NCI-H82 treated with DMSO at 0.1 percent for 48 hours (cell line): Measurements from ENCODE around the gene C3orf20.
A peak's percentile ranks its signal among the peaks of the same experiment; 100 is the strongest.
"Not testable (repeated sequence)": the region's sequence is repeated elsewhere in the genome, so short reads cannot be mapped to it uniquely, and the experiment has no call there.

ENCODE experiments used
- DNase-seq: peaks from one replicate; lab custom pipeline; 2025; ENCODE audit not compliant: unreplicated experiment; lab: John Stamatoyannopoulos, UW

Gene C3orf20

DNA sequence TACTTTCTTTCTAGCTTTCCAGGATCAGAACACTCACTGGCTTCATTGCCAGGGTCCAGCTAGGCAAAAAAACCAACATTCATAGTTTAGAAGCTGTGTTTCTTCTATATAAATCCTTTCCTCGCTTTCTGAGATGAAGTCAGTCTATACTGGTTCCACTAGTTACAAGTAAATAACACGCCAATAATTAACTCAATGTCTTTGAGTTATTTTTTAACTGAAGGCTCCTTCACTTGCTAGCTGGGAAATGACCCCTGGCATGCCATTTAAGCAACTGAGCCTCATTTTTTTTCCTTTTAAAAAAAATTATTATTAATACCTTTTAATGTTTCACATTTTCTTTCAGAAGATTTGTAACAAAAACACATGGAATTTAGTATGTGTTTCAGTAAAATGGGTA is 25.5 kb upstream of the C3orf20 start:
- DNase-seq = no peak

DNA sequence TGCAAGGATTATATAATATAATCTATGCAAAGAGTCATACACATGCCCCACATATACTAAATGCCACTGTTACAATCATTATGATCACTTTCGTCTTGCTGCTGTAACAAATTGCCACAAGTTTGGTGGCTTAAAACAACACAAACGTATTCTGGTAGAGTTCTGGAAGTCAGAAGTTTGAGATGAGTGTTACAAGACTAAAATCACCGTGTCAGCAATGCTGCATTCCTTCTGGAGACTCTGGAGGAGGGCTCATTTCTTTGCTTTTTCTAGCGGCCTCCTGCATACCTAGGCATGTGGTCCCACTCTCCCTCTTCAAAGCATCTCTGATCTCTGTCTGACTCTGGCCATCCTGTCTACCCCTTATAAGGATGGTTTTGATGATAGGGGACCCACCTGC is 24.7 kb upstream of the C3orf20 start:
- no peak for DNase-seq

DNA sequence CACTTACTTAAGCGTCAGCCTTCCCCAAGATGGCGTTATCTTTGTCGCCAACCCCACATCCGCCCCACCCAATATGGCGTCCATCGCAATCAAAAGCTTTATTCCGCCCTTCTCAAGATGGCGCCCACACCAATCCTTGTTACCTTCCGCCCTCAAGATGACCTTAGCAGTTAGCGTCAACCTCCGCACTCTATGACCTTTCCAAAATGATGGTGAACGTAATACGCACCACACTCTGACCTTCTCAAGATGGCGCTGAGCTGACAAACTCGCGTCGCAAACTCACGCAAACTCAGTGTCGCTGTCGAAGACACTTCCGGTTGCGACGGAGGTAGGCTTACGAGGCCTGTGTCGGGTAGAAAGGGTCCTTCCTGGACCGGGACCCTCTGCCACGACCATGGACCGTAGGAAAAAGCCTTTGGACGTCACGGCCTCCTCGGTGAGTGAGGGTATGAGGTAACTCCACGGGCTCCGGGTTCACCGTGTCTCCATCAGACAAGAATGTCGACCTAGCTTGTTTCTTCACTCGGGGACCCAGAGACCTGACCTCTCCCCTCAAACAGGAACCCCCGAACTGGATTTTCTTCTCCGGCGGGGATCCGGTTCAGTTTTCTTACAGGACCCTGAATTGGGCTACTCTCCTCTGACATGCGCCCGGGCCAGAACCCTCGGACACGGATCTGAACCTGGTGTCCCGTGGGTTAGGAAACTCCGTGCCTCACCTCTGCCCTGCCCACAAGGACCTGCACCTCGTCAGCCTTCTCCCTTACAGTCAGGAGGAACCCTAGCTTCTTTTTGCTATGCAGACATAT is 23.3 kb upstream of the C3orf20 start, which contains the start of gene CCDC174:
TSS of gene CCDC174 (plus strand) at position 323 of the 812 bp plus-strand sequence. CDS start at position 398, 75 bp downstream.
- DNase-seq = peak; percentile 94

DNA sequence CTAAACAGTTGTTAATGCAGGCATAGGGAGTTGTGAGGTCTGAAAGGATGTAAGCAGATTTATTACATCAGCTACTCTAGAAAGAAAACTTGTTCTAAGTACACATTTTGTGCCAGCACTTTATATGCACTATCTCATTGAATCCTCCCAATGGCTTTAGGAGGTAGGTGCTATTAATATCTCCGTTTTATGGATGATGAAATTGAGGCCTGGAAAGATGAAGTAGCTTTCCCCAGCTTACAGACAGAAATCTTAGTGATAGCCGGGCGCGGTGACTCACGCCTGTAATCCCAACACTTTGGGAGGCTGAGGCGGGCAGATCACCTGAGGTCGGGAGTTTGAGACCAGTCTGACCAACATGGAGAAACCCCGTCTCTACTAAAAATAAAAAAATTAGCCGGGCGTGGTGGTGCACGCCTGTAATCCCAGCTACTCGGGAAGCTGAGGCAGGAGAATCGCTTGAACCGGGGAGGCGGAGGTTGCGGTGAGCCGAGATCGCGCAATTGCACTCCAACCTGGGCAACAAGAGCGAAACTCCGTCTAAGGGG is 22.5 kb upstream of the C3orf20 start:
- DNase-seq = not testable (repeated sequence)

DNA sequence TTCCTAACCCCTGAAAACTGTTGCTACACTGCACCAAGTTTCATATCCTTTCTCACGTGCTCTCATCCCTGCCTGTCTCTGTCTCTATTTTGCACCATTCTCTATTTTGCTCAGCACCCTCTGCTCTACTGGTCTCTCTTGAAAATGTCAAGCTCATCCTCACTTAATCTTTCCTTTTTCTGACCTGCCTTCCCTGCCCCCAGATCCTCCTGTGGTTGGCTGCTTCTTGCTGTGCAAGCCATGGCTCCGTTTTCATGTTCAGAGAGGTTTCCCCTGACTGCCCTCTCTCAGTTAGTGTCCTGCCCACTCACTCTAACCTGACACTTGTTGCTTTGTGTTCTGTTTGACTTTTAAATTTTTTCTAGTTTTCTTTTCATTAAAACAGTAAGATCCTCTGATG is 17.4 kb upstream of the C3orf20 start:
- no peak for DNase-seq

DNA sequence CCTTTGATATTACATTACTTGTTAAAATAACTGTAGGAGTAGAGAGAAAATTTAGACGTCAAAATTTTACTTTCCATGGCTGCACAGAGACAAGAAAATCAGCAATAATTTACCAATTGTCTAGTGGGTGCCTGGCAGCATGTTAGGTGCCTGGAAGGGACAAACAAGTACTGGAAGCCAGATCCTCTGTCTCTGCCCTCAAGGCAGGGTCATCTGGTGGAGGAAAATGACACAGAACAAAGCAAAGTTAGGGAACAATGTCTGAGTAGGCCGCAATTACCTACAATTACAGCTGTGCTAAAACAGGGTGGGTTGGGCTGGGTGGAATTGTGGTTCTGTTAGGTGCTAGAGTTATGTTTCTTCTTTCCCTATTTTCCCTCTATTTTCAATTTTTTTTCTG is 16.0 kb upstream of the C3orf20 start:
- no peak for DNase-seq

DNA sequence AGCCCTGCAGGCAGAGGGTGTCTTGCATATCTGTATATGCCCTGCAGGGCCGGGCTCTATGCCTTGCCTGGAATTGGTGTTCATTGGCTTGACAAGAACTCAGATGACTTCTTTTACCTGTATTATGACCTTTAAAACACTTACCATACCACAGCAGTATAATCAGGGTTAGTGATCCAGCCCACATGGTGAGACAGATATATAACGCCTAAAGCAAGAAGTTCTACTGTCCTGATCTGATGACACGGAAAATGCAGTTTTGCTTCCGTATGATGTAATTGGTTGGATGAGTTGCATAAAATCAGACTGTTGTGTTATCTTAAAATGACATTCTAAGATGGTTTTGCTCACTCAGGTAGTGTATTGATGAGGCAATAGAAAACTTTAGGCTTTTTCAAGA is 14.0 kb upstream of the C3orf20 start:
- no peak for DNase-seq

DNA sequence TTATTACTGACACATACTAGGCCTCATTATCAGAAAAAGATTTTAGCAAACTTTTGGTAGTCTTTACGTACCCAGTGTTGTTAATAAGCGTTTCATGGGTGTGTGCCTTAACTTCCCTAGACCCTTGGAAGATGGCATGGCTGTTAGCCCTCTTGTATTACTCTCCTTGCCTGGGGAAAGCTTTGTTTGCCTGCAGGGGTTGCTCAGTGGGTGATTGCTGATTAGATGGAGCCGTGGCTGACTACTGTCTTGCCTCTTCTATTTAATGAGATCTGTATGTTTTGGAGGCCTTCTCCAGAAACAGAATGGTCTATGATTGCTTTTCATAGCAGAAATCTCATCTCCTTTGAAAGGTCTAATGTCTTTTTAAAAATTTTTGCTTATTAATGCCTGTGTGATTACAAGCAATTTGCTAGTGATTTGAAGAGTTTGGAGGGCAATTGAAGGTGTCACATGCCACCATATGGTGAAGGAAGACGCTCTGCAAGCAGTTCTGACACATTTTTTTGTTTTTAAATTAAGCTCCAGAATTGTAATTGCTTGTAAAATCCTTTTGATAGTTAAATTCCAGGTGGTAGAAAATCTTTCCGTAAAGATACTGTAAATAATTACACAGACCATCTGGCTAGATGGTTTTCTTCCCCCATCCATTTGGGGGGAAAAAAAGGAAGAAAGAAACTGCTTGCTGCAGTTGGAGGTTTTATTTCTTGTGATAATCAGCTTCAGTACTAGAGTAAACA is 11.4 kb upstream of the C3orf20 start:
- no peak for DNase-seq

DNA sequence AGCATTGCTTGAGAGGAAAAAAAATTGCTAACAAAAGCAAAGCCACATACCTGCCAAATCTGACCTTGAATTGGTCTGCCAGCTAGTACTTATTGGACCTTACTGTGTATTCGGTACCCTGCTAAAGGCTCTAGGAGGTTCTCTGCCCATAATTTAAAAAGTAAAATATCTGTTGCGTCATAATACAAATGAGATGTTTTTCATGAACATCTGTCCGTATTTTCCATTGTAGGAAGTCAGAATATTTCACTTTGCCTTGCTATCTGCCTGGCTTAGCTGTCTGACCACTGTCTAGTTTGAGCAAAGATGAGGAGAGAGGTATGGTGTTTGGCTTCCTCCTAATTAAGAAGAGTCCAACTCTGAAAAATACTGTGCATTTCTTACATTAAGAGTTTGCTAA is 10.8 kb upstream of the C3orf20 start:
- DNase-seq = no peak

DNA sequence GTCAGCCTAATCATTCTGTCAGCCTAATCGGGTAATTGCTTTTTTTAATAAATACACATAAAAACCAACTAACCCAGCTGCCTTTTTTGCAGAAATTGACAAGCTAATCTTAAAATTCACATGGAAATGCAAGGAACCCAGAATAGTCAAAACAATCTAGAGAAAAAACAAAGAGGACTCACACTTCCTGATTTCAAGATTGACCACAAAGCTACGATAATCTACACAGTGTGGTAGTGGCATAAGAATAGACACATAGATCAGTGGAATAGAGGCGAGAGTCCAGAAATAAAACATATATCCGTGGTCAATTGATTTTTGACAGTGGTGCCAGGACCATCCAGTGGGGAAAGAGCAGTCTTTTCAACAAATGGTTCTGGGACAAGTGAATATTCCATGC is 2.4 kb upstream of the C3orf20 start:
- DNase-seq = no peak

DNA sequence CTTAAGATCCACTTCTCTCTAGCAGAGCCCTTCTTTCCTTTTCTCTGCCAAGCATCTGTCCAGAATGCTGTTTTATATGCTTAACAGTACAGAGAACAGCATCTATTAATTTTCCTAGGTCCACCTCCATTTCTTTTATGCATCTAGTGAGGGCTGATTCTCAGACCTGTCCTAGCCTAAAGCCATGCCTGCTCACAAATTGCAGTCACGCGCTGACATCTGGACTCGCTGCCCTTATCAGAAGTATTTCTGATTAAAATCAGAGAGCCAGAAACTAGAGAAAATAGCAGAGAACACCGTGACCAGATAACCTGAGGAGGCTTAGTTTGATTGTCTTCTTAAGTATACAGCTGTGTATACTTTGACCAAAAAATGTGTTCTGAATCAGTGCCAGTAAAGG is 1.9 kb downstream of the C3orf20 start:
- no peak for DNase-seq

DNA sequence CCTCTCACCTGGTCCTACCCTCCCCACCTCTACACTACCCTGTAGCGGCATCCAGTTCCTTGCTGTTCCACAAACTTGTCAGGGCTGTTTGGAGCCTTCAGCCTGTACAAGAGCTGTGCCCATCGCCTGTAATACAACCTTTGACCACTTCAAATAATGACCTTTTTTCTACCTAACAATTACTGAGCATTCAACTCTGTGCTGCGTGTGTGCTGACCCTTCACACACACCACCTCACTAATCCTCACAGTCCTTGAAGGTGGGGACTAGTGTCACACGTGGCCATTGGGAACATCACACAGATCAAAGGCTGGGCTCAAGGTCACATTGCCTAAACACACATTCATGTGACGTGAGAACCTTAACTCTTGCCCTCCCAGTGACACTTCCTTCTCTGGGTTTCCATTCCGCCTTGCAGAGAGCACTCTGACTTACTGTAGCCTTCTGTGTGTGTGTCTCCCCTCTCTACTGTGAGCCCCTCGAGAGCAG is 3.1 kb downstream of the C3orf20 start:
- no peak for DNase-seq

DNA sequence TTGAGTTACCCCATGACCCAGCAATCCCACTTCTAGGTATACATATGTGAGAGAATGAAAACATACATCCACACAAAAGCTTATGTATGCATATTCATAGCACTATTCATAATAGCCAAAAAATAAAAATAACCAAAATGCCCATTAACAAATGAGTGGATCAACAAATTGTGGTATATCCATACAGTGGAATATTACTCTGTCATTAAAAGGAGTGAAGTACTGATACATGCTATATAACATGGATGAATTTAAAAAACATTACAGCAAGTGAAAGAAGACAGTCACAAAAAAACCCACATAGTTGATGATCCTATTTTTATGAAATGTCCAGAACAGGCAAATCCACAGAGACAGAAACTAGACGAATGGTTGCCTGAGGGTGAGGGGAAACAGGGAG is 5.2 kb downstream of the C3orf20 start:
- no peak for DNase-seq

DNA sequence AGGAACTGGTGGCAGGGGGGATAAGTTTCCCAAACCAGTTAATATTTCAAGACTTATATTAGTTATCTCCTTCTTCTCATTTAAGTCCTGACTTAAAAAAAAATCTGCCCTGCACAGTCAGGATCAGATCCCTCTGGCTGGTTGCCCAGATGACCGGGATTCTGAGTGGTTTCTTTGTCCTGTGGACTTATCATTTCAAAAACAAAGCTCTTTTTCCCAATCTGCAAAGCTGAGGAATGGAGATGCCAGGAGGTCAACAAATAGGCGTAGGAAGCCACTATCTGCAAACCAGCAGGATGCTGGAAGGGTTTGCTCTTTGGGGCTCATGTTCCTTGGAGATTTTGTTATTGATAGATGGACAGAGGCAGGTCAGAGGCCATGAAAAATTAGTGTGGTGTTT is 5.8 kb downstream of the C3orf20 start:
- DNase-seq = no peak

DNA sequence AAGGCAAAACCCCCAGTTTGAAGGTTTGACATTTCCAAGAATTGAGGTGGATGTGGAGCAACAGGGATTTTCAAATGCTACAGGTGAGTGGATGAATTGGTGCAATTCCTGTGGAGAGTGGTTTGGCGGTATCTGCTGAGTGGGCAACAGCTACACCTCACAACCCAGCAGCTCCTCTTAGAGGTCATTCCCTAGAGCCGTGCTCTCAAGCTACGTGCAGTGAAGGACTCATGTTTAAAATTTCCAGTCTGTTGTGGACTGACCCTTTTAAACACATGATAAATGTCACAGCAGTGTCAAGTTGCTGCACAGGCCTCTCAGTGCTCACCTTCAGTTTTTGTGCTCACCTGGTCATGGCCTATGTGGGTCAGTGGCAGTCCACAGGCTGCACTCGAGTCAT is 9.5 kb downstream of the C3orf20 start:
- no peak for DNase-seq

DNA sequence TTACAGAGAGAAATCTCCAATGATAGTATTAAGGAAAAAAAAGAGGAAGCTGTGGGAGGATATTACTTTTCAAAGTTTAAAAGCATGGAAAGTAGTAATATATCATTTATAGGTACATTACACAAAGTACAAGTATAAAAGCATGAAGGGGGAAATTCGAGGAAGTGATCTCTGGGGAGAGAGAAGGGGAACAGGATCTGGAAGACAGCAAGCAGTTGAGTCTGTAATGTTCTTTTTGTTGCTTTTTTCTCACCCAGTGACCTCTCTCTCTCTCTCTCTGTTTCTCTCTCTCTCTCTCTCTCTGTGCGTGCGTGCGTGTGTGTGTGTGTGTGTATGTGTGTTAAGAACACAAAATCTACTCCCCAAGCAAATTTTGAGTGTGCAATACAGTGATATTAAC is 10.2 kb downstream of the C3orf20 start:
- no peak for DNase-seq

DNA sequence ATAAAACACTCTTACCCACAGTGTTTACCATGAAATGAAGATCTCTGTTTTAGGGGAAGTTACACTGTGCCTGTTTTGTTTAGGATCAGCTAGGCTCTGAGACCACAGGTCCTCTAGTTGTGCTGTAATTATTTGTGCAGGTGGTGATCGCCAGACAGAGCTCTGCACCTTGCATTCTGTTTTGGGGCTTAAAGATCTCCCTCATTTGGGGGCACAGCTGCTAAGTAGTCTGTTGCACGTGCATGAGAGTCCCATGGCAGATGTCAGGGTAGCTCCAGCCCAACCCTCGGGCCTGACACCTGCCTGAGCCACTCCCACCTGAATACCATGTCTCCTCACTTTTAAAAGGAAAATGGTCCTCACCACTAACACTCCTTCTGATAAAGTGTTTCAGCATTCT is 12.4 kb downstream of the C3orf20 start:
- DNase-seq = no peak

DNA sequence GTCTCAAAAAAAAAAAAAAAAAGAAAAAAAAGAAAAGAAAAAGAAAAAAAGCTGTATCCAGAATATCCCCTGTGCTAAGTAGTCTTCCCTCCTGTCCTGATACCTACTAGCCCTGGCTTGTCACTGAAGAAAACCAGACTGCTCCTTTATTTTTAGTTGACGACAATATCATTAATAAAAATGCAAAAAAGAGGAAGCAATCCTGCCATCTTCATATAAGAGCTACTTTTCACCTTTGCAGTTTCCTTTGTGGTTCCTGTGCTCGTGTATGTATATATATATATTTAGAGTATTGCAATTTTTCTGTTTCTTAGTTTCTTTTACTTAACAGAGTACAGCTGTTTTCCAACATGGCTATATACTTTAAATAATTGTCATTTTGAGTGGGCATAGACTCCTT is 13.6 kb downstream of the C3orf20 start:
- no peak for DNase-seq

DNA sequence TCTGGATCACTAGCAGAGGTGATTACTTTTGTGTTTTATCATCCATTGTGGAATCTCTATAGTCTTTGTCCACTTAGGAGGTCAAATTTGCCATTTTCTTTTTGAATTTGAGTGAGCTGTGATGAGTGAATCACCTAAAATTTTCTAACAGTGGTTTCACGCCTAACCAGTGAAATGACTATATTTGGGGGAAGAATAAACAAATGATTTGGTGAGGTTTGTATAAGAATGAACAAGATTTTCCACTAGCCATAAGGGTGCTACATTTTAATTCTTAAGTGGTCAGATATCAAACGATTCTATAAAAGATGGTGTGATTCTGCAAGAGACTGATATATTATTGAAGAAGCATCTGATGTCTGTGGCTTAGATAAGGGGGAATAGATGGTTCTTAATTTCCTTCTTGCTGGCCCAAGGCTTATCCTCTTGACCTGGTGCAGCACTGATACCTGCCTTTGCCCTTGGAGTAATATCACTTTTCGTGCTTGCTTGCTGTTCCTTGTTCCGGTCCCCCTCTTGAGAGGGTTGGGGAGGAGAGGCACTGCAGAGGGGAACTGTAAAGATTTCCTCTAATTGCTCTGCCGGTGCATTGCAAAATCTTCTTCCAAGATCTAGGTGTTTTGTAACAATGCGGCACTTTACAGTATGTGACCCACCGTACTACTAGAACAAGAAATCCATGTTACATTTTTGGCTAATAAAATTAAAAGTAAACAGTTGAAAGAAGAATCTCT is 14.5 kb downstream of the C3orf20 start:
- no peak for DNase-seq

DNA sequence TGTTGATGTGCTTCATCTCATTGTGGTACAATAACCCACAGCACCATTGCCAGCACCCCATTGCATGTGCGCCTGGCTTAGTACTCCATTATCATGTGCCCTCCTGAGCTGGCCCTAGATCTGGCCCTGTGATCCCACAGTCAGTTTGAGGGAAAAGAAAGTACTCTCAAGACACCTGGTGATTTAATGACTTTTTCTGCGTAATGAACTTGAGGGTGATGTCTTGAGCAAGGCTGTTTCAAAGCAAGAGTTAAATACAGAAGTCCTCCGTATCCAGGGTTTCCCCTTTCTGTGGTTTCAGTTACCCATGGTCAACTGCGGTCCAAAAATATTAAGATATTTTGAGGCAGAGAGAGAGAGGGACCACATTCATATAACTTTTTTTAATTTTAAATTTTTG is 16.3 kb downstream of the C3orf20 start:
- DNase-seq = no peak

DNA sequence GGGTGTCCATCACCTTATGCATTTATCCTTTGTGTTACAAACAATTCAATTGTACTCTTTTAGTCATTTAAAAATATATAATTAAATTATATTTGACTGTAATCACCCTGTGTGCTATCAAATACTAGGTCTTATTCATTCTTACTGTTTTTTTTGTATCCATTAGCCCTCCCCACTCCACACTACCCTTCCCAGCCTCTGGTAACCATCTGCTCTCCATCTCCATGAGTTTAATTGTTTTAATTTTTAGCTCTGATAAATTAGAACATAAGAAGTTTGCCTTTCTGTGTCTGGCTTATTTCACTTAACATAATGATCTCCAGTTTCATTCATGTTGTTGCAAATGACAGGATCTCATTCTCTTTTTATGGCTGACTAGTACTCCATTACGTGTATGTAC is 16.8 kb downstream of the C3orf20 start:
- DNase-seq = no peak
